GM21390 (cell line): Measurements from ENCODE around the gene TRMT10C.
A peak's percentile ranks its signal among the peaks of the same experiment; 100 is the strongest.
"Not testable (repeated sequence)": the region's sequence is repeated elsewhere in the genome, so short reads cannot be mapped to it uniquely, and the experiment has no call there.

Experiments
- ATAC-seq: cut with Tn5 transposase; IDR thresholded peaks from one replicate; pipeline ENCODE4 v1.9.1; 2021; ENCODE audit not compliant: unreplicated experiment

The TRMT10C gene

GRCh38 chr3:101561630-101562328, at the start of gene TRMT10C:
Gene TRMT10C, plus strand, starts transcription at chr3:101561868. Its CDS starts 2,914 bp downstream, at chr3:101564782.
- ATAC-seq = peak; percentile 99

DNA sequence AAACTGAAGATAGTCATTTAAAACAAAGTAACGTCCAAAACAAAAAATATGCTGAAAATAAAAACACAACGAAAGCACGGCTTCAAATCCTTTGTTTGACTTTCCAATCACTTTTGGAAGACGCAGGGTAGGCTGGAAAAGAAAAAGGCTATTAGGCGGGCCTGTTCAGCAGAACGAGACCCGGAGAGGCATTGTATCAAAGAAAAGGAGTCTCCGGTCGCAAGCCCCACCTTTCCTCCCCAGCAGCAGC, 49.3 kb upstream of the TRMT10C start:
- ATAC-seq = peak; percentile 43

DNA sequence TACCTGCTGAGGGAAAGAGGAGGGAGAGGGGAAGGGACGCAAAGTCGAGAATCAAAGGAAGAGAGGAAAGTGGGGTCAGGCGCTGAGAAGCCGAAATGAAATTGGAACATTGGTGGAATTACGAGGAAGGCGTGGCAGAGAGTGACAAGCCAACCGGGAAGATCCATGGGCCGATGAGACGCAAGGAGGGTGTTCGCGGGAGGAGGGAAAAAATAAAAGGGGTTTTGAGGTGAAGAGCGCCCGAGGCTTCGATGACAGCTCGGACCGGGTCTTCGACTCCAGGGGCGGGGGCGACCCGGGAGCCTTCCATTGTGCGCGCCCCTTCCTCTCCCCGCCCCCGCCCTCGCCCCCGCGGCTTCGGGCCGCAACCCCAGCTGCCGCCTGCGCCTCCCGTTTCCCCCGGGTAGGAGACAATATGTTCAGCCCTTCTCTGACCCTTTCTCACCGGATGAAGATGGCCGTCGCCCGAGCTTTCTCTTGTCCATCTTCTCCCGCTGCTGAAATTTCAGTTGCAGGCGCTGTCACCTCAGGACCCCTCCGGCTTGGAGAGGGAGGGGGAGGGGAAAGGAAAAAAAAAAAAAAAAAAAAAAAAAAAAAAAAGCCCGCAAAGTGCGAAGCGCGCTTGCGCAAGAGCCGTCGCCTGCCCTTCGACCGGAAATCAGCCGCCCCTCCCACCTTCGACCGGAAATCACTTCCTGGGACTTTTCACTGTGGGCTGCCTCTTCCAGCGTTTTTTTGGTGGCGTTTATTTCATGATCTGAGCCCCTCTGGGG, 48.8 kb upstream of the TRMT10C start, which contains the start of gene SENP7:
Gene SENP7, minus strand, starts transcription at position 567 of the 773 bp plus-strand sequence. Its CDS starts 82 bp downstream, at position 485.
- peak; percentile 57 for ATAC-seq

DNA sequence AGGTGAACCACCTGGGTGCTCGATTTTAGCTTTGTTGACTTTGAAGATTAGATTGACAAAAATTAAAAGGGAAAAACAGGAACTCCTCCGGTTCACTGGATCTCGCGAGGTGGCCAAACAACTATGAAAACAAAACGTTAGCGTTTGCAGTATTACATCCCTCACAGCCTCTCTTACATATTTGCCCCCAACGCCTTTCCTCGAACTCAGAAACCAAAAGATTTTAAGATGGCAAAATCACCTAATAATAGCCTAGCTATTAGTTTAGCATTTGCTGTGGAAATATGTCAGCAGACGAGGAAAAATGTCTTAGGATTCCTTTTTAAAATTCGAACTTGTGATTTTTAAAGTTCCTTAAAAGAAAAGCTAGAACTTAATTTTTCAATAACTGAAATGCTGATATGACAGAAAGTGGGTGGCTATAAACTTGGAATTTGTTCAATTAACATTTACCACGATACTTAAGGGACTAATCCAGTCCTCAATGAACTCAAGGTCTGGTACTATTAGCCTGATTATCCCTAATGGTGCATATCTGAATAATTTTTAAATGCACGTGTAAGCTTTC, 48.2 kb upstream of the TRMT10C start:
- peak; percentile 30 for ATAC-seq

DNA sequence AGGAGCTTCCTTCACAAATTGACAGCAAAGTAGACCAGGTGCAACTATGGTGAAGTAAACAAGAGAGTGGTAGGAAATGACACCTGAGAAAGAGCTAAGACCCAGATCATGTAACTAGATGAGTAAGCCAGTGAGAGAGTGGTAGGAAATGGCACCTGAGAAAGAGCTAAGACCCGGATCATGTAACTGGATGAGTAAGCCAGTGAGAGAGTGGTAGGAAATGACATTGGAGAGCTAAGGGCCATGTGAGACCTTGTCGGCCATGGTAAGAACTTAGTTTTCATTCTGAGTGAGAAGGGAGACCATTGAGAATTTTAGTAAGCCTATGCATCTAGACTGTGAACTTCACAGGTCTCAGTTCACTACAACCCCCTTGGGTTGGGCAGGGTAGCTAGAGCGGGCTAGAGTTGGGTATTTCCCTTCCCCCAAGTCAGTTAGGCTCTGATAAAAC, 43.2 kb upstream of the TRMT10C start:
- ATAC-seq = peak; percentile 98

DNA sequence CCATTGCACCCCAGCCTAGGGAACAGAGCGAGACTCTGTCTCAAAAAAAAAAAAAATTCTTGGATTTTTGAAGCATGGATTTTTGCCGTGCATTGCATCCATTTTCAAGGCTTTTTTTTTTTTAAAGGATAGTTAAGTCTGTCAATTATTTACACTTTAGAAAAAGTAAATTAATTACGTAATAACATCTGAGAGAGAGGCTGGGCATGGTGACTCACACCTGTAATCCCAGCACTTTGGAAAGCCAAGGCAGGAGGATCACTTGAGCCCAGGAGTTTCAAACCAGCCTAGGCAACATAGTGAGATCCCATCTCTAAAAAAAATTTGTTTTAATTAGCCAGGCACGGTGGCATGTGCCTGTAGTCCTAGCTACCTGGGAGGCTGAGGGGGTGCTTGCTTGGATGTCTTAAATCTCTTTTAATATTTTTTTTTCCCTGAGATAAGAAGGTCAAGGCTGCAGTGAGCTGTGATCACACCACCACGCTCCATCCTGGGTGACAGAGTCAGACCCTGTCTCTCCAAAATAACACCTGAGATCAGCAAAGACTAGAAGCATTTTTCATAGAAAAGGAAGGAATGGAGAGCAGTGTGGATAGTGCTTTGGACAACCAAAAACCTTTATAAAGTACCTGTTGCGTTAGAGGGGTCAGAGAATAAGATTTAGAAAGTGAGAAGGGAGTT, 41.8 kb upstream of the TRMT10C start:
- ATAC-seq = no peak

DNA sequence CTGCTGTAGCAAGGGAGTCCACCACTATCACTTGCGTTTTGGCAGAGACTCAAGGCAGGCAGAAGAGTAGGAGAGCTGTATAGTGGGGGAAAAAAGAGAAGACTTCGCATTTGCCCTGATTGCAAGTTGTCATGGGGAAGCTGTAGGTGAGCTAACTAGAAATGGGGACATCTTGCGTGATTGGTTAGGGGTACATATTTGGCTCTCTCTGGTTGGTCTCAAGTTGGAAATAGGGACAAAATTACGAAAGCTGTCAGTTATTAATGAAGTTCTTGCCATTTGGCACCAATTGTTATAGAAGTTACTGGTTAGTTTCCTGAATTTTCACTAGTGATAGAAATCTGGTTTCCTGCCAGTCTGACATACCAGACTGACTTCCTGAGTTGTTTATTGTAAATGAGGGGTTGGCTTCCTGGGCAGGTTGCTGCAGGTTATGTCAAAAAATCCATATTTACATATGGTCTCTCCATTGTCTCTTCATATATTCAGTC, 40.4 kb upstream of the TRMT10C start:
- no peak for ATAC-seq

DNA sequence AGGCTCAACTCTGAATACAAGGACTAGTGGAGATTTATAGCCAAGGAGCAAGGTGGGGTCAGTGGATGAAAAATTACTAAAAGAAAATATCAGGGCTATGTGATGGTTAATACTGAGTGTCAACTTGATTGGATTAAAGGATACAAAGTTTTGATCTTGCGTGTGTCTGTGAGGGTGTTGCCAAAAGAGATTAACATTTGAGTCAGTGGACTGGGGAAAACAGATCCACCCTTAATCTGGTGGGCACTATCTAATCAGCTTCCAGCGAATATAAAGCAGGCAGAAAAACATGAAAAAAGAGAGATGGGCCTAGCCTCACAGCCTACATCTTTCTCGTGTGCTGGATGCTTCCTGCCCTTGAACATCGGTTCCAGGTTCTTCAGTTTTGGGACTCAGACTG, 34.2 kb upstream of the TRMT10C start:
- ATAC-seq = no peak

GRCh38 chr3:101527906-101528305, 33.8 kb upstream of the TRMT10C start:
- no peak for ATAC-seq

DNA sequence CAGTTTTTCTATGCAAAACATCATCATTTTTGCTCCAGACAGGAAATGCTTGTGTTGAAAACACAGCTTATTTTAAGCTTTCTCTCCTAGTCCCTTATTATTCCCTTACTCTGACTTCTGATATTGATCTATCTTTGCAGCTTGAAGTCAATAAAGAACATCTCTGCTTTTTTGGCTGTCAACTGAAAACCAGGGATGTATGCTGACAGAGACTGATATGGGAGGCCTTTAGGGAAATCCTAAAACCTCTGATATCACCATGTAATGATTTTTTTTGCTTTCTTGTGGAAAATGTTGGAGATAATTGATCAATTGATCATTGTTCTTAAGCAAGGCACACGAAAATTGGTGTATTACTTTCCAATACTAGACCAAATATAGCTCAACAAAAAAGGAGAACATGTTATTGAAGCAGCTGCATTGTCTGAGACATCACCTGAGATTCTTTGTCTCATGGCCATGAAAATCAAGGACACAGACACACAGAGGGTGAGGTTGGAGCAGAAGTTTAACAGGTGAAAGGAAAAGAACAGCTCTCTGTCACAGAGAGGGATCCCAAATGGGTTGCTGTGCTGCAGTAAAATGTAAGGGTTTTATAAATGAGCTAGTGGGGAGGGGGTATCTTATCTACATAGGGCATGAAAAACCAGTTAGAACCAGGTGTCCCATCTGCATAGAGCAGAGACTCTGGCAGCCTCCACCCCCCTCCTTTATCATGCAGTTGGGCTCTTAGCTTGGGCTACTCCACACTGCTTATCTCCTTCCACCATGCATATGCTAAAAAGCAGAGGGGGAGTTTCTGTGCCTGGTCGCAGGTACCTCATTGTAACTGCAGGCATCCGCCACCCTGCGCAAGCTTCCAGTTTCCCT, 31.6 kb upstream of the TRMT10C start:
- ATAC-seq = no peak

- no peak for ATAC-seq
Observed at GRCh38 chr3:101530686-101531047, 31.0 kb upstream of the TRMT10C start.

DNA sequence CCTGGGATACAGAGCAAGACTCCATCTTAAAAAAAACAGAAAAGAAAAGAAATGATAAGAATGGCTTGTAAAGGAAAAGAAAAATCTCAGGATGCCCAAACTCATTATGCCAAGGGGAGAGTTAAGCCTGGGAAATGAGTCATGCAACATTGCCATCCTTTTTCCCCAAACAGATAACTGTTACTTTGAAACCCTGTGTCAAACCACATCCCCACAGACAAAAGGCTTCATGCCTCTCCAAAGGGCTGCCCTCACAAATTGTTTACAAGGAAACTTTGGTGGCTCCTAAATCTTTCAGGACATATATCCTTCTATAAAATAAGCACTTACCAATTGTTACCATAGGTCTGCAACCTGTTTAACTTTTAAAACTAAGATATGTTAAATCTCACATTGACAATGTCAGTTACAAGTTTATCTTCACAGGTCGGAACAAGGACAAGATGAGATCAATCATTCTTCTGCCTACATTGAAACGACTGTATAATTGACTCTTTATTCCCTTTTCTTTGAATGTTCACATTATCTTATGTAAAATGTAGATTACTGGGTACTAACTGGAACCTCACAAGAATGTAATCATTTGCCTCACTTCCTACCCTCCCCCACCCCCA, 30.1 kb upstream of the TRMT10C start:
- no peak for ATAC-seq

DNA sequence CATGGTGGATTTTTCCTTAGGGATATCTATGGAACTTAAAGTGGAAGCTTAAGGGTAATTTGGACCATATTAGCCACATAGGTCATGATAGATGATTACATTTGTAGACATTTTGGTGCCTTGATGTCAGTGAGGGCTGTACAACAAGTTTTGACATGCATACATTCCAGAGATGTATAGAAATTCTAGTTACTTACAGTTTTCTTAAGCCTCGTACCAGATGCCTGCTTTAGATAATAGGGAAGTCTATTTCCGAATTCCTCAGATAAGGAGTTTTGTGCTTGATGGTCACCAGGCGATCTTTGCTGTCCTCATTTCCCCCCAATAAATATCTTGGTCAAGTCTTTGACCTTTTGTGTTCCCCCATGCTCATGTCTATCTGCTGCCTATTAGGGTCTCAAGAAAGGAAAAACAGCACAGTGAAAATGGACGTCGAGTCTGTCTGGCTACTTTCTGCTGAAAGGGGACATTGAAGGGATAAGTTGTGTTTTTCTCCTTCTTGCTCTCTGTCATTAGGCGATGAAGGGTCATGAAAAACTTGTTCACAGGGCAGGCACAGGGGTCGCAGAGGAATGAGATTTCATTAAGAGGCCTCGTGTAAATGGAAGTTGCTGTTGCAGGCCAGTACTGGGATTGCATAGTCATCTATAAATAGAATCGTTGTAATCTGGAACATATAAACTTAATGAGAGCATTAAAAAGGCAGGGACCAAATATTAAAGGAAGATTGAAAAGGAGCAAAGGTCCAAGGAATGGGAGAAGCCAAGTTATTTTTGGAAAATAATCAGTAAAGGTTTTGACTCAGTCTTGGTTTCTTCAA, 28.7 kb upstream of the TRMT10C start:
- ATAC-seq = no peak

- ATAC-seq = no peak
Observed at GRCh38 chr3:101533603-101533968, 28.1 kb upstream of the TRMT10C start.

- no peak for ATAC-seq
Observed at GRCh38 chr3:101535221-101535620, 26.4 kb upstream of the TRMT10C start.

- no peak for ATAC-seq
Observed at GRCh38 chr3:101536266-101536665, 25.4 kb upstream of the TRMT10C start.

DNA sequence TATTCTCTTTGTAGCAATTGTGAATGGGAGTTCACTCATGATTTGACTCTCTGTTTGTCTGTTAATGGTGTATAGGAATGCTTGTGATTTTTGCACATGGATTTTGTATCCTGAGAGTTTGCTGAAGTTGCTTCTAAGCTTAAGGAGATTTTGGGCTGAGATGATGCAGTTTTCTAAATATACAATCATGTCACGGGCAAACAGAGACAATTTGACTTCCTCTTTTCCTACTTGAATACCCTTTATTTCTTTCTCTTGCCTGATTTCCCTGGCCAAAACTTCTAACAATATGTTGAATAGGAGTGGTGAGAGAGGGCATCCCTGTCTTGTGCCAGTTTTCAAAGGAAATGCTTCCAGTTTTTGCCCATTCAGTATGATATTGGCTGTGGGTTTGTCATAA, 24.7 kb upstream of the TRMT10C start:
- not testable (repeated sequence) for ATAC-seq

DNA sequence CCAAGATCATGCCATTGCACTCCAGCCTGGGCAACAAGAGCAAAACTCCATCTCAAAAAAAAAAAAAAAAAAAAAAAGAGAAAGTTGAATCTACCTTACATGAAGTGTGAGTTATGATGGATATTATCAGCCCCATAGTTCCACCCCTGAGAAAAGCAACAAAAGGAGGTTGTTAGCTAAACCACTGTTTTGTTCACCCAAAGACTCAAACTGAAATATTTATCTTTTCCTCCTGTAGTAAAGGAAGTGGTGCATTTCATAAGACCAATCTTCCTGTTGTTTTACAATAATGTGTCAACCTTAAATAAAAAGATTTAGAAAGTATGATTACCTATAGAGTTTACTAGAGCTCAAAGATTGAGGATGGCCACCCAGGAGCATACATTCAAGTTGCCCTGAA, 18.7 kb upstream of the TRMT10C start:
- no peak for ATAC-seq

DNA sequence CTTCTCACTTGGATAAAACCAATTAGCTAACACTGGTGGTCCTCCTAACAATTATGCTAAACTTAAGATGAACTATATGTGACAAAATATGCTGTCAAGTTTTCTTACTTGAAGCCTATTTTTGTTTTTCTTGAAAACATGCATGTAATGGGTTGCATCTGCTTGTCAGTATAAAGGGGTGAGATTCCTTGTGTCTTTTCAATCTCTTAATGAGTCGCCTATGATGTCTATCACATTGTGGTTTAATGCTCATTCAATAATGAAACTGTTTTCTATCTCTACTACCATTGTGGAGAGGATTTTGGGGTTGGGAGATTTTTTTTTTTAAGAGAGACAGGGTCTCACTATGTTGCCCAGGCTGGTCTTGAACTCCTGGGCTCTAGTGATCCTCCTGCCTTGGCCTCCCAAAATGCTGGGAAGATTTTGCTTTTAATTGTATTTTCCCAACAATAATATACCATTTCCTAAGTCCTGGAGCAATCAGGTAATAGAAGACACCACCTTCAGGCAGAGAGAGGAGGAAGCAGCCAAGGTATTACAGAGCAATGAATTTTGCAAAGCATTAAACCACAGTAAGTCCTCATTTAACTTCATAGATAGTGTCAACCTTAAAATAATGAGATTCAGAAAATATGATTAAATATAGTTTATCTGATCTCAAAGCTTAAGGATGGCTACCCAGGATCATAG, 17.4 kb upstream of the TRMT10C start:
- ATAC-seq = no peak
